ENCODE results near the gene ZNF213. TPM values are rescaled to one million over a fixed set of nuclear protein-coding genes. Genes with fewer than 3 reads are reported as not detected.

The ZNF213 gene, protein sequence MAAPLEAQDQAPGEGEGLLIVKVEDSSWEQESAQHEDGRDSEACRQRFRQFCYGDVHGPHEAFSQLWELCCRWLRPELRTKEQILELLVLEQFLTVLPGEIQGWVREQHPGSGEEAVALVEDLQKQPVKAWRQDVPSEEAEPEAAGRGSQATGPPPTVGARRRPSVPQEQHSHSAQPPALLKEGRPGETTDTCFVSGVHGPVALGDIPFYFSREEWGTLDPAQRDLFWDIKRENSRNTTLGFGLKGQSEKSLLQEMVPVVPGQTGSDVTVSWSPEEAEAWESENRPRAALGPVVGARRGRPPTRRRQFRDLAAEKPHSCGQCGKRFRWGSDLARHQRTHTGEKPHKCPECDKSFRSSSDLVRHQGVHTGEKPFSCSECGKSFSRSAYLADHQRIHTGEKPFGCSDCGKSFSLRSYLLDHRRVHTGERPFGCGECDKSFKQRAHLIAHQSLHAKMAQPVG
- 3.9 and 5.2 TPM in 2 replicates for total RNA-seq

DNA sequence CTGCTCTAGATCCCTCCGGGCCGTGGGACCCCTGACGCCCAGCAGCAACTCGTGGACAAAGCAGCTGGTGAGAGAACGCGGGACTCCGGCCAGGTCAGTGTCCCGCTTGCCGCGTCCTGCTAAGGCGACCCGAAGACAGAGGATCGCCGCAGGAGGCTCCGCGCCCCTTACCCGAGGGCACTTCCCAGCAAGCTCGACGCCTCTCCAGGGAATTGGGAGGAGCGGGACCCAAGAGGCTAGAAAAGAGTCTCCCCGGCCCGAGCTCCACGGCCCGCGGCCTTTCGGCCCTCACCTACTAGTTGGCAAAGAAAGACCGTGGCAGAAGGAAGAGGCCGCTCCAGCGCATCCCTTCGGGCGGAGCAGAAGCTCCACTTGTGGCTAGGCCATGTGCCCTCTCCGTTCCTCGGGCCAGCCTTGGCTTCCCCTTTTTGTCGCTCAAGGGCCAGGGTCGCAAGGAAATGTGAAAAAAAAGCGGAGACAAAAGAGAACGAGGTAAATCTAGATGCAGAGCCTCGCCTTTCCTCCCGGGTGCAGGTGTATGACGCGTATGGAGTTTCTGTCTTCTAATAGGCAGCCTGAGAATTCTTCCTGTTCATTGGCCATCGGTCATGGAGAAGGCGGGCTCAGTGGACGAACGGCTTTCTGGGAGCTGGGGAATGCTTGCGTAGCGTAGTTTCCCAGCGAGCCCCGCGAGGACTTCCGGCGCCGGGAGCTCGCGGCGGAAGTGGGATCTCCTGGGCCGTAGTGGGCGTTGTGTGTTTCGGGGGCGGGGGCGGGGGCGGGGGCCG lies at the start of gene ZNF213:
TSS of gene ZNF213 (plus strand) at position 692 of the 788 bp plus-strand sequence. CDS start 2,252 bp downstream, outside the sequence.

DNA sequence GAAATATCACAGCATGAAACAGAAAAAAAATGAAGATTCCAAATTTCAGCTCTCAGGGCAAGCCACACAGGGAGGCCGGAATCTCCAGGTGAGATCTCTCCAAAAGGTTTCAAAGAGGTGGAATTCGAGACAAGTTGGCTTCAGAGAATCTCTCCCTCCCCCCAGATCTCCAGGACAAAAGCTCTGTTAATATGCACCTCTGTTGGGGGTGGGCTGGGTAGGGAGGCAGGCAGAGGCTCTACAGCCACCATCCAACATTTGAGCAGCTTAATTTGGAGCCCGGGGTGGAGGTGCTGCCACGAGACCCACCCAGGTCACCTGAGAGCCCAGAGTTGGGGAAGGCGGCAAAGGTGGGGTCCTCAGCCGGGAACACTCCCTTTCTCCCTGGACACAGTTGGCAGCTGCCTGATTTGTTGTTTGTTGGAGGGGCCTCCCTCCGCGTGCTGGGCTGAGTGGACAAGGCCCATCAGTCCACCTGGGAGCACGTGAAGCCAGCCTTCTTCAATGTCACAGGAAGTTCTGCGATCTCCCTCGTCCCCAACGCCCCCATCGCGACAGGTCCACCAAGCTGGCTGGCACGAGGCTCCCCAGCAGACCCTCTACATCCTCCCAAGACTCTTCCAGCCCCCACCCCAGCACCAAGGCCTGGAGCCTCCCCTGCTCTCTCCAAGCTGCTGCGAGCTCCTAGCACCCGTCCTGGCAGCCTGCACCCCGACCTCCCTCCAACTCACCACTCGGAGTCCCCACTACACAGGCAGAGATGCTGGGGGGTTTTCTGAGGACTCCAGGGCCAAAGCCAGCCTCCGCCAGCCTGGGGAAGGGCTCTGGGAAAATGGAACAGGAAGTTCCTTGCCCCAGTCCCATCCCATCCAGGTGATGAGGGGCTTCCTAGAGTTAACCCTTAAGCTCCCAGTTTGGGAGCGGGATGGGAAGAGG lies 36.1 kb upstream of the ZNF213 start, which contains the start of gene ZSCAN10:
TSS of gene ZSCAN10 (minus strand) at position 836 of the 936 bp plus-strand sequence. CDS start 6,357 bp downstream, outside the sequence.

GRCh38 chr16:3112058-3112880 lies 22.6 kb upstream of the ZNF213 start, which contains the start of gene ZNF205:
Gene ZNF205, plus strand, starts transcription at chr16:3112586. Its CDS starts 845 bp downstream, at chr16:3113431.

DNA sequence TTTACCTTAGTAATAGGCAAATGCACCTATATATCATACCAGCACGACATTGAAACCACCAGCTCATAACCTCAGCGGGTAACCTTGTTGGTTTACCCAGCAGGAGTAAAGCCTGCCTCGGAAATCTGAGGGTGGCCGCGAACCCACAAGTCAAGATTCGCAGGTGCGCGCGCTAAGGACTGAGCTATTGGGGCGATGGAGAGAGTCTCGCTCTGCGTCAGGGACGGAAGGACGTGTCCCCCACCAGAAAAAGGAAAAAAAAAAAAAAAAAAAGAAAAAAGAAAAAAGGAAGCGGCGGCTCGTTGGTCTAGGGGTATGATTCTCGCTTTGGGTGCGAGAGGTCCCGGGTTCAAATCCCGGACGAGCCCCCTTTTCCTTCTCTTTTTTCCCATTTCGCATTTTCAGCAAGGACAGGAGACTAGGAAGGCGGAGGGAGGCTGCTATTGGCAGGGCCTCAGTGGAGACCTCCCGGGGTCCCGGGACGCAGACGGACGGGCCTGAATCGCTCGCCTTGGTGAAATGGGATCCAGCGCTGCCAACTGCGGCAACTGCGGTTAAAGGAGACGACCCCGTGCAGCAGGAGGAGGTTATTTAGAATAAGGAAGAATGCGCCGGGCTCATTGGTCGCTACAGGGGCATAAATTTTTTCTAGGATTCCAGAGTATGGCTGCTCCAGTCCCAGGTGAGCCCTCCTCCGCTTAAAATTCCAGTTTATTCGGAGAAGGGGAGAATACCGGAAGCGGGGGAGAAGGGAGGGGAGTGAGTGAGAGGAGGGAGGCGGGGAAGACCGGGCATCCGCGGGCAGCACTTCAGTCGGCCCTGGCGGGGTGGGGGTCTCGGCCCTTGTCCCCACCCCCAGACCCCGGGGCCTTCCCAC lies 53.2 kb downstream of the ZNF213 start, which contains the start of gene OR1F1:
TSS of gene OR1F1 (plus strand) at position 407 of the 877 bp plus-strand sequence.

Other genes starting within 250 kb of the ZNF213 start
- gene FLYWCH1, start 223.1 kb upstream of the ZNF213 start, total RNA-seq: 22.6 and 28.2 TPM in 2 replicates
- not detected in 2 replicates for gene KREMEN2, start 170.8 kb upstream of the ZNF213 start, total RNA-seq
- gene PAQR4, start 165.7 kb upstream of the ZNF213 start, total RNA-seq: 10.0 and 10.5 TPM in 2 replicates
- gene PKMYT1, start 154.6 kb upstream of the ZNF213 start, total RNA-seq: 5.8 and 14.6 TPM in 2 replicates
- gene CLDN9, start 122.1 kb upstream of the ZNF213 start, total RNA-seq: not detected in 2 replicates
- gene CLDN6, start 116.8 kb upstream of the ZNF213 start, total RNA-seq: 0.16 TPM in 1 of 2 replicates, not detected in the other
- 164 and 196 TPM in 2 replicates for gene TNFRSF12A, start 114.7 kb upstream of the ZNF213 start, total RNA-seq
- 6.5 and 12.0 TPM in 2 replicates for gene HCFC1R1, start 111.1 kb upstream of the ZNF213 start, total RNA-seq
- 18.5 and 19.9 TPM in 2 replicates for gene THOC6, start 111.0 kb upstream of the ZNF213 start, total RNA-seq
- 0.16 TPM in 1 of 2 replicates, not detected in the other for gene BICDL2, start 98.1 kb upstream of the ZNF213 start, total RNA-seq
- gene MMP25, start 88.5 kb upstream of the ZNF213 start, total RNA-seq: not detected in 2 replicates
- gene IL32, start 69.4 kb upstream of the ZNF213 start, total RNA-seq: 9.7 and 131 TPM in 2 replicates
- gene ZSCAN10, start 35.7 kb upstream of the ZNF213 start, total RNA-seq: not detected in 2 replicates
- 10.7 and 13.8 TPM in 2 replicates for gene ZNF205, start 22.4 kb upstream of the ZNF213 start, total RNA-seq
- not detected in 2 replicates for gene OR1F1, start 53.2 kb downstream of the ZNF213 start, total RNA-seq
- 8.1 and 9.4 TPM in 2 replicates for gene ZNF200, start 100.1 kb downstream of the ZNF213 start, total RNA-seq
- gene MEFV, start 121.6 kb downstream of the ZNF213 start, total RNA-seq: not detected in 2 replicates
- gene ZNF263, start 148.5 kb downstream of the ZNF213 start, total RNA-seq: 46.5 and 54.7 TPM in 2 replicates
- 2.5 and 2.8 TPM in 2 replicates for gene TIGD7, start 170.4 kb downstream of the ZNF213 start, total RNA-seq
- gene ZNF75A, start 170.5 kb downstream of the ZNF213 start, total RNA-seq: 15.4 and 19.0 TPM in 2 replicates
- not detected in 2 replicates for gene OR2C1, start 220.9 kb downstream of the ZNF213 start, total RNA-seq

All from cardiac atrium fibroblast (primary cell).